OCI-LY3 (cell line): Measurements from ENCODE around the gene HBE1.

Source experiments
- CTCF ChIP-seq: fragments of 200-600, 300-600 bp; sonication (generic); IDR thresholded peaks from 2 replicates; pipeline ENCODE4 v1.5.1; 2014; ENCODE audit warnings: antibody characterized with exemption, low read length, low read depth
- EZH2phosphoT487 ChIP-seq: fragments of 200-600 bp; shearing (Covaris generic); IDR thresholded peaks from 2 replicates; pipeline ENCODE4 v1.6.1; 2018; ENCODE audit warnings: antibody characterized with exemption, mixed run types, low read depth

- TF ChIP-seq CTCF (no peak), EZH2phosphoT487 (no peak)
Observed at GRCh38 chr11:5300251-5300650, 30.5 kb upstream of the HBE1 start.
